HG03457 (cell line): ENCODE data around the gene RNF157.

Experiments
- ATAC-seq: cut with Tn5 transposase; IDR thresholded peaks from one replicate; pipeline ENCODE4 v1.9.1; 2021; ENCODE audit warnings: moderate number of reproducible peaks; ENCODE audit not compliant: unreplicated experiment

The RNF157 gene

GRCh38 chr17:76240461-76241203, at the start of gene RNF157:
Gene RNF157, minus strand, starts transcription at chr17:76240493. Its CDS starts 253 bp downstream, at chr17:76240240.
- no peak for ATAC-seq

DNA sequence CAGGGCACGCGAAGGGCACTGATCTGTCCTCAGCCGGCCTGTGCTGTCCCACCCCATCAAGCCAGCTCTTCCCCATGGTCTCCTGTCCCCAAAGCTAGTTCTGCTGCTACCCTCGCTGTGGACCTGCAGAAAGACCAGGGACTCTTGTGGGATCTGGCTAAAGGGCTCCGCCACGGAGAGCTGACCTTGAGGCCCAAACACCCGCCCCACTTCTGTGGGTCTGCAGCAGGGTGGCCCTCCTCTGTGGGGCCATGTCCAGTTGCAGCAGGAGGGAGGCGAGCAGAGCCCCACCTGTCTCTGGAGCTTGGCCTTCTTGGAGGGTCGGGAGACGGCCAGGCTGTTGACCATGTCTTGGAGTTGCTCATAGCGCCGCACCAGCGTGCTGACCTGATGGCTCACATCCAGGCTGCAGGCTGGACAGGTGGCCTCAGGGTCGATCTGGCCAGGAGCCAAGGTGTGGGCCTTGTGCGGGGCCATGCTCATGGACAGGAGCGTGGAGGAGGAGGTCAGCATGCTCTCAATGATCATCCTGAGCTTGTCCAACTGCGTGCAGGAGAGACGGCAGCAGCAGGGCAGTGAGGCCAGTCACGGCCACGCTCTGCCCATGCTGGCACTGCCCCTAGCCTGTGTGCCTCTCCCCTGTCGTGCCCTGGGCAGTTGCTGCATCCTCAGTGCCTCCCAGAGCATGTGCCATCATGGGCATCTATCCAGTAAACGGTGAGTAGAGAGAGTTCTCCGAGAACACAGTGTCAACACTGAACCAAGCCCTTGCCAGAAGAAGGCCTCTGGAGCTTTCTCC, 41.5 kb upstream of the RNF157 start:
- no peak for ATAC-seq

GRCh38 chr17:76280650-76281049, 40.4 kb upstream of the RNF157 start:
- no peak for ATAC-seq

- no peak for ATAC-seq
Observed at GRCh38 chr17:76279742-76280287, 39.5 kb upstream of the RNF157 start.

DNA sequence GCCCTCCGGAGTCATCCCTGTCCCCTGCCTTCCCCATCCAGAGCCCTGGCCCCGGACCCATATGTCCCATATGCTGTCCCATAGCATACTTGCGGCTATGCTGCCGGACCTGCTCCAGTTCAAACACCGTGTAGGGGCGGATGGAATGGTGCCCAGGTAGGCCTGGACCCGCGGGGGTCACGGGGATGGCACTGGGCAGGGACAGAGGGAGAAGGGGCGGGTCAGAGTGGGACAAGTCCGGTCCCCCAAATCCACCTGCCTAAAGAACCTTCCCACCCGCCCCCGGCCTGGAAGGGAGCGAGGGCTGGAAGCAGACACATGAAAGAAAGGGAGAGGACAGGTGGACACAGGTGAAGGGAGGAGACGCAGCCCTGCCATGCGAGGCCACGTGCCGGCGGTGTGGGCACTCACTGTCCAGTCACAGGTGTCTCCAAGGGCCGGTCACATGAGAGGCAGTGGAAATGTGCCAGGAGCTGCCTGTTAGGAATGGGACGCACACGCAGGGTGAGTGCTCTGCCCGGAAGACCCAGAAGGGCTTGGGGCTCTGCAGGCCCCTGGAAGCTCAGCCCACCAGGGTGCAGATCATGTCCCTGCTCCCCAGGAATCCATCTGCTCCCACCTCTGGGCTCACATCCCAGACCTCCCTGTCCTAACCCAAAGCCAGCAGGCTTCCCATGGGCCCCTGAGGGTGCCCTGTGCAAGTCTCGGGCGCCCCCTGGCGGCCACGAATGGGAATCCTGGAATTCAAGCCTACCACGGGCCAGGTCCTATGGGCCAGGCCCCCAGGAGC, 38.9 kb upstream of the RNF157 start:
- no peak for ATAC-seq

- no peak for ATAC-seq
Observed at GRCh38 chr17:76278268-76278908, 38.1 kb upstream of the RNF157 start.

DNA sequence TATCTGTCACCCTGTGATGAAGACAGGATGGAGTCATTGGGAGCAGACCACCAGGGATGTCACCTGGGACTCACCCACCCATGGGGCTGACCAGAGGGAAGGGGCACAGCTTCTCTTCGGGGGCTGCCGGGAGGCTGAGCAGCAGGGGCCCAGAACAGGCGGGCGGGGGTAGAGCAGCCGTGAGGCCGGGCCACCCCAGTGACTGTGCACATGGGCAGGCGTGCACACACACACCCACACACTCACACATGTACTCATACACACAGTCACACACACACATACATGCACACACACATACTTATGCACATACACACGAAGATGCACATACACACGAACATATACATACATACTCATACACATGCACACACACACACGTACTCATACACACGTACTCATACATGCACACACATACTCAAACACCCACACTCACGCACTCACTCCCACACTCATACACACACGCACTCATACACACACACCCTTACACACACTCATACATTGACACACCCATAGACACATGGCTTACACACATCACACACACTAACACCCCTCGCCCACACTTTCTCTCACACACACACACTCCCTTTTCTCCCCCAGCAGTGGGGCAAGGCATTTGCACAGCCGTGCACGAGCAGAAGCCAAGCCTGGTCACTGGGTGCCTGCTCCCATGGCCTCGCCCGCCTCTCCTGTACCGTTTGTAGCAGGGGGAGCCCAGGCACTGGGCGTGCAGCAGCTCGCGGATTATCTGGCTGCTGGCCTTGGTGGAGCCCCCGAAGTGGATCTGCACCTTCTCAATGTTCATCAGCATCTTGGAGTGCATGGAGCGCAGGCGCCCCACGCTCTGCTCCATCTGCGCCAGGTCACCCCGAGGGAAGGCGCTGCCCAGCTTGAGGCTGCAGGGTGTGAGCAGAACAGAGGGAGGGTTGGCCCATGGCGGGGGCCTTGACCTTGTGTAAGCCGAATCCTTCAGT, 37.3 kb upstream of the RNF157 start:
- no peak for ATAC-seq

DNA sequence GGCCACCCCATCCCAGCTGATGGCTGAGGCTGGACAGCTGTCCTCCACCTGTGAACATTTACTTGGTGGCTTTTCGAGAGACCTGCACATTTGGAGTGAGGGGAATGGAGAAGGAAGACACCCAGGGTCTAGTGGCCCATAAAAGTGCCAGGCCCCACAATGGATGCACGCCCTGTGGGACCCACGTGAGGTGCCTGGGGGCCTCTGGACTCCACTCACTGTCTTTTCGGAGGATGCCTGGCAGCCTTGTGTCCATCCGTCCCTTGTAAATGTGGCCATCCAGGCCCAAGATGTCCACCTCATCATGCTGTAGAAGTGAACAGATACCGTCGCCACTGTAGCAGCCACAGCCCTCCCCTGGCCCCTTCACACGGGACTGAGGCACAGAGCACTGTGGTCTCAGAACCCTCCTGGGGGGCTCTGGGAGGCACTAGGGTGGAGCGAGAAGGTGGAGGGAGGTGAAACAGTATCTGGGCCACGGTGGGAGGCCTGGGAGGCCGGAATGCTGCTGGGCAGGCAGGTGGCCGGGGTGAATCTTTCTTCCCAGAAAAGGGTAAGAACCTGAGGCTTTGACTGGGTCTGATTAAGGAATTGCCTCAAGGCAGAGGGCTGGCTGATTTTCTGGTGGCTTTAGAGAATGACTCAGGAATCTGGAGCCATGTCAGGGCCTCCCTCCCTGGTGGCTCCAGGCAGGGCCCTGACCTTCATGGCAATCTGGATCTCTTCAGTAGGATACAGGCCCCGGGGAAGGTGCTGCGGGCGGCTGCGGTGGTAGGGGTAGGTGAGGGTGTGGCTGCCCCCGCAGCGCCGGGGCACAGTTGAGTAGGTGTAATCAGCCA, 36.4 kb upstream of the RNF157 start:
- ATAC-seq = no peak

- ATAC-seq = no peak
Observed at GRCh38 chr17:76276069-76276431, 35.8 kb upstream of the RNF157 start.

- ATAC-seq = no peak
Observed at GRCh38 chr17:76275382-76276068, 35.2 kb upstream of the RNF157 start.

DNA sequence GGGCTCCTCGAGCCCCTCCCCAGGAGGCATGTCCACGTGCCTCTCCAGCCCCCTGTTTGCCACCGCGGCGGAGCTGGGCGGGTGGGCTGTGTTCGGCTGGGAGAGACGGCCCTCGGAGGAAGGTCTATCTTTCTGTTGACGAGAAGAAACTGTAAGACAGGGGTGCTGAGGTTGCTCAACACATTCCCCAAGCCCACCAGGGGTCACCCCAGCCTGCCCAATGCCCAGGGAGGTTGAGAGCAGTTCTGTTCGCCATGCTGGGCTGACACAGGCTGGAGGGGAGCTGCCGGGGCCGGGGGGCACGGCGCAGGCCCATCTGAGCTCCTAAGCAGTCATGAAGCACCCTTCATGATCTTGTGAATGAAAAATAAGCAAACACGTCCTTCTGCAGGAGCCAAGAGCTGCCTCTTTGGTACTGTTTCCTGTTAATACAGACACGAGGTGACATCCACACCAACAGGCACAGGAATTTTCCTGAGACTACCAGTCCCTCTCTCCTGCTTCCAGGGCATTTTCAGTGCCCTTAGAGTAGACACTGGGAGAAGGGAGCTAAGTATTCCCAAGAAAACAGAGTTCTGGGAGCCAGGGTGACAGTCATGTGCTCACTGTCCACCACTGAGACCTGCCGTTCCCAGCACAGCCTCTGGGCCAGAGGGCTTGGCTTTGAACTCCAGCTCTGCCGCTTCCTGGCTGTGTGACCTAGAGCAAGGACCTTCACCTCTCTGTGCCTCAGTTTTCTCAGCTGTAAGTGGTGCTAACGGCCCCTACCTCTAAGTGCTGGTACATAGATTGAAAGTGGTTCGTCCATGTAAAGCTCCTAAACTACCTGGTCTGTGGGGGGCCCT, 34.0 kb upstream of the RNF157 start:
- no peak for ATAC-seq

- no peak for ATAC-seq
Observed at GRCh38 chr17:76273445-76274111, 33.3 kb upstream of the RNF157 start.

DNA sequence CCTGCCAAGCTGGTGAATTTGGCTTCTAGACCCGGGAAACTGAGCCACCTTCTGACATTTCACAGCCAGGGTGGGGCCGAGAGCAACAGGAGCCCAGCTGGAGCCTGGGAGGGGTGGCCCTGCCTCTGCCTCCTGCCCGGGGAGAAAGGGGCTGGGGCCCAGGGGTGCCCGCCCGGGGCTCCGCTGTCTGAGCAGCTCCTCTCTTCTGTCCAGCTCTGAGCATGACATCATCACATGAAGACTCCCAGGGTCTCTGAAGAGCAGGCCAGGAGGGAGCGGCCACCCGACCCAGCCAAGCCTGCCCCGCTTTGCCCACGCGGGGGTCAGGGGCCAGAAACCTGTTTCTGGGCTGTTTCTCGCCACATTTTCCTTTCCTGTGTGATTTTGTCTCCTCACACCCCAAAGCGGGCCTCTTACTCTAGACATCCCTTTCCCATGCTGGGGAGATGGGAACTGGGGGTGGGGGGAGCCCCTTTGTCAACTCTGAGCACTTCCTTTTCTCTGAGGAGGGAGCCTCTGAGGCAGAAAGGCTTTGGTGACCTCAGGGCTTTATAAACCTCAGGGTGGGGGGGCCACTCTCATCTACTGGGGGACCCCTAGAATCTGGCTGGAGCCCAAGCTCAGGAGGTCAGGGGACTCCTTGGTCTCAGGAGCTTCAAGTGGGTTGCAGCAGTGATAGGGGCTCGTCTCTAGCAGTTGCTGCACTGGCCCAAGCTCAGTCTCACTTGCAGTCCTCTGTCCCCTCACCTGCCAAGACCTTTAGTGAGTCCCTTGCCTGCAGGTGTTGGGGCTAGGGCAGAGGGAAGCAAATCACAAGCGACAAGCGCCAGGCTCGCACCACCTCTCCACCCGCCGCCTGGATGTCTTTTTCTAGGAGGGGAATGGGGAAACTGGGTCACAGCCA, 32.5 kb upstream of the RNF157 start:
- no peak for ATAC-seq

DNA sequence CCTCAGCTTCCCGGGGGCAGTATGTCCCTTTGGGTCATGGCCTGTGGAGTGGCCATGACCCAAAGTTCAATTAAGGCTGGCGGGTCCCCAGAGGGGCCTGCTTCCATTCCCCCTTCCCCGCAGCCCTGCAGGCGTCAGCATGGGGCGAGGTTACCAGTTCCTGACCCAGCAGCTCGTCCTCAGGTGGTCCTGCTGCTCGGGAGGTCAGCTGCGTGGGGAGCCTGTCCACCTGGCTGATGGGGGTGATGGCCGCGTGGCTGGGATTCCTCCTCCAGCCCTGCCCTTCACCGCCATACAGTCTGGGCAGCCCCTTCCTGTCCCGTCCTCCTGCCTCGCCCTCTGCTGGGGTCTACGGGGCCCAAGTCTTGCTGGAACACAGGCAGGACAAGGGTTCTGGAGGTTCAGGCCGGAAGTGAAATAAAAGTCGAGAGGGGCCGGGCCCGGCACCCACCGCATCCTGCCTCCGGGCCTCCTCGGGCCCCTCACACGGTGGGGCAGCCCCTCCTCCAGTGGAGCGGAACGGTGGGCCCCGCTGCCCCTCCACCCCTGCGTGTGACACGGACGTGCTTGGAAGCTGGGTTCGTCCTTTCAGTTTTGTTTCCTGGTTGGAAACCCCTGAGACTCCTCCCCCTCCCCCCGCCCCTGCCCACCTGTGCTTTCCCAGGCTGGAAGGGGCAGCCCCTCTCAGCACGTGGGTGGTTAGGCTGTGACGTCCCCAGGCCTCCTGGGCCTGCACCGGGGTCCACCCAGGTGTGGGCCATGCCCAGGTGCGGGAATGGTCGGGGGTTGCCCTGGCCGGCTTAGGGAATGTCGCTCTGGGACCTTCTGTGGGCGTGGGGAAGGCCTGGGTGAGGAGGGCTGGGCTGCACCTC, 31.6 kb upstream of the RNF157 start:
- ATAC-seq = no peak
